K562 (cell line): ENCODE measurements around the gene MYO18A. TPM values are rescaled to one million over a fixed set of nuclear protein-coding genes. Genes with fewer than 3 reads are reported as not detected.

Experiments
- ATAC-seq: fragments of 200-7000 bp; cut with Tn5 transposase; 3 replicates; pipeline ENCODE4 v1.9.1; 2020; ENCODE audit warnings: moderate library complexity
- BruUV-seq: library from RNA; stranded (reverse); fragments of 400-500 nt; replicated peaks from 2 replicates; lab custom pipeline; 2021; lab: Mats Ljungman, UMichigan
- CTCF ChIA-PET: fragments of 300-600 bp; formaldehyde crosslinking; extraction: SDS; loops from one replicate; lab custom pipeline; 2021; ENCODE audit warnings: low intra/inter-chr PET ratio; lab: Yijun Ruan, JAX
- POLR2A ChIA-PET: fragments of 300-600, 350-650 bp; sonication (Branson Sonifier 250); formaldehyde crosslinking; extraction: SDS; loops from one replicate; lab custom pipeline; 2021; ENCODE audit warnings: antibody characterized with exemption, inconsistent platforms; lab: Yijun Ruan, JAX
- DNase-seq, 4 experiments: peaks; one replicate each; pipeline versions ENCODE4 v3.0.0 to v3.0.0-alpha.2; 2011 to 2018; ENCODE audit warnings: low spot score in 3 of 4, mixed read lengths in 3 of 4; ENCODE audit errors: extremely low read depth in 1 of 4
- FAIRE-seq: peaks from 2 replicates; lab custom pipeline; 2011; peaks lifted over from hg19 to GRCh38; lab: Jason Lieb, UNC
- H2AFZ ChIP-seq: 2 replicates; pipeline ENCODE4 v1.6.0; 2011; ENCODE audit warnings: low read depth, low read length, control low read depth, inconsistent platforms
- H3K27ac ChIP-seq: fragments of 200-600 bp; 3 replicates; pipeline ENCODE4 v1.8.0; 2011; ENCODE audit warnings: low read depth, mild to moderate bottlenecking, control low read depth, inconsistent platforms, low read length, moderate library complexity, mixed read lengths; ENCODE audit errors: extremely low read depth
- H3K27me3 ChIP-seq, 2 experiments: fragments of 300-600 bp in 1 of 2; 2 replicates in 1 of 2; 3 replicates in 1 of 2; pipeline versions ENCODE4 v1.6.0 to v1.8.0; 2011; ENCODE audit warnings: inconsistent platforms in 2 of 2, low read length in 2 of 2, mild to moderate bottlenecking in 1 of 2, mixed read lengths in 1 of 2, moderate library complexity in 1 of 2; ENCODE audit not compliant: control insufficient read depth in 2 of 2, insufficient read depth in 2 of 2
- H3K36me3 ChIP-seq: fragments of 300-600 bp; 3 replicates; pipeline ENCODE4 v1.8.0; 2011; ENCODE audit warnings: mild to moderate bottlenecking, low read length, inconsistent platforms; ENCODE audit not compliant: control insufficient read depth, insufficient read depth
- H3K4me1 ChIP-seq, 2 experiments: fragments of 200-600 bp in 1 of 2; replicated peaks in 1 of 2; 2 replicates in 1 of 2; 3 replicates in 1 of 2; pipeline versions ENCODE4 v1.5.1 to v1.8.0; 2011; ENCODE audit warnings: inconsistent platforms in 2 of 2, low read length in 2 of 2, mild to moderate bottlenecking in 1 of 2, mixed read lengths in 1 of 2, moderate library complexity in 1 of 2; ENCODE audit not compliant: control insufficient read depth in 2 of 2, insufficient read depth in 2 of 2
- H3K4me2 ChIP-seq: 2 replicates; pipeline ENCODE4 v1.6.1; 2011; ENCODE audit warnings: low read length, control low read depth, inconsistent platforms, mixed read lengths; ENCODE audit not compliant: insufficient read depth
- H3K4me3 ChIP-seq: fragments of 200-600 bp; sonication (generic), shearing (Covaris generic); 2 replicates; pipeline ENCODE4 v1.5.1; 2016; ENCODE audit warnings: control low read depth, inconsistent platforms
- H3K79me2 ChIP-seq: fragments of 200-600 bp; 3 replicates; pipeline ENCODE4 v1.8.0; 2011; ENCODE audit warnings: low read length, inconsistent platforms; ENCODE audit not compliant: control insufficient read depth, insufficient read depth
- H3K9ac ChIP-seq, 2 experiments: 2 replicates each; pipeline versions ENCODE4 v1.6.0 to v1.6.1; 2011; ENCODE audit warnings: low read depth in 2 of 2, low read length in 2 of 2, control low read depth in 1 of 2, inconsistent platforms in 1 of 2, mild to moderate bottlenecking in 1 of 2, mixed read lengths in 1 of 2; ENCODE audit not compliant: insufficient read depth in 1 of 2
- H3K9me1 ChIP-seq: one replicate; pipeline ENCODE4 v1.6.0; 2011; ENCODE audit warnings: inconsistent platforms, mild to moderate bottlenecking, low read length, moderate library complexity; ENCODE audit not compliant: control insufficient read depth, insufficient read depth
- H3K9me3 ChIP-seq: replicated peaks from 2 replicates; pipeline ENCODE4 v1.5.1; 2011; ENCODE audit warnings: low read depth, low read length, inconsistent platforms; ENCODE audit not compliant: control insufficient read depth, insufficient read depth
- H4K20me1 ChIP-seq: replicated peaks from 2 replicates; pipeline ENCODE4 v1.6.1; 2011; ENCODE audit warnings: low read length, inconsistent platforms, mixed read lengths; ENCODE audit not compliant: control insufficient read depth, insufficient read depth
- ARID4B ChIP-seq: sonication (generic); formaldehyde crosslinking; IDR thresholded peaks from 2 replicates; pipeline ENCODE4 v1.8.0; 2022; ENCODE audit warnings: mild to moderate bottlenecking, missing genetic modification reagents
- CREB5 ChIP-seq: fragments of 250-450 bp; sonication (Bioruptor Pico); IDR thresholded peaks from 2 replicates; pipeline ENCODE4 v1.5.0; 2020; ENCODE audit warnings: mild to moderate bottlenecking
- MTA2 ChIP-seq: fragments of 450-650 bp; IDR thresholded peaks from 2 replicates; pipeline ENCODE4 v1.6.1; 2016; ENCODE audit warnings: low read depth
- PURB ChIP-seq: sonication (generic); formaldehyde crosslinking; IDR thresholded peaks from 2 replicates; pipeline ENCODE4 v1.9.0; 2021; ENCODE audit warnings: low read depth, mild to moderate bottlenecking, missing genetic modification reagents
- SOX6 ChIP-seq: fragments of 450-650 bp; IDR thresholded peaks from 2 replicates; pipeline ENCODE4 v1.6.1; 2014; ENCODE audit warnings: mild to moderate bottlenecking
- SUPT5H ChIP-seq: fragments of 450-650 bp; IDR thresholded peaks from 2 replicates; pipeline ENCODE4 v1.6.1; 2016
- ZNF165 ChIP-seq: fragments of 250-450 bp; sonication (Bioruptor Pico); IDR thresholded peaks from 2 replicates; pipeline ENCODE4 v1.4.0; 2020; ENCODE audit warnings: borderline replicate concordance
- ZNF431 ChIP-seq: sonication (generic); formaldehyde crosslinking; IDR thresholded peaks from 2 replicates; pipeline ENCODE4 v1.8.0; 2022; ENCODE audit warnings: mild to moderate bottlenecking, missing genetic modification reagents
- ZNF512 ChIP-seq: IDR thresholded peaks from 2 replicates; pipeline ENCODE4 v1.6.1; 2016; ENCODE audit warnings: missing genetic modification characterization, missing compliant biosample characterization
- WGBS: fragments of 100-300 bp; shearing (Covaris generic); methylation state at CpG from one replicate; pipeline ENCODE4 v1.1.6; 2016; ENCODE audit warnings: low coverage, mixed read lengths; ENCODE audit not compliant: insufficient coverage; ENCODE audit errors: missing lambda C conversion rate; 5-methylcytosine and 5-hydroxymethylcytosine counted together
- in situ Hi-C: fragments of 300-500 bp; cut with MboI; formaldehyde crosslinking; loops from 4 replicates; pipeline ENCODE4 v1.15.0; 2018; ENCODE audit warnings: inconsistent platforms, mixed read lengths
- intact Hi-C: fragments of 100-400 bp; cut with micrococcal nuclease; formaldehyde crosslinking; loops from 2 replicates; pipeline ENCODE4 v1.14.2; 2022
- polyA plus RNA-seq, 8 experiments: library from polyadenylated mRNA; depleted of rRNA in 4 of 8; stranded (reverse) in 5 of 8; unstranded in 3 of 8; fragments of >200 nt; fragmentation: Nextera tagmentation in 2 of 8; fragmentation: Illumina TruSeq in 1 of 8; extraction: Ambion mirVana in 2 of 8; extraction: Trizol in 1 of 8; gene quantifications; 2 replicates each; pipeline versions ENCODE4 v1.2.1 to v1.2.3, GENCODE V29; 2011 to 2014; ENCODE audit warnings: inconsistent platforms in 1 of 8, missing spikeins in 1 of 8
- total RNA-seq, 7 experiments: library from RNA; depleted of rRNA in 6 of 7; stranded (reverse); fragments of >200 nt in 6 of 7; fragmentation: Illumina TruSeq in 2 of 7; extraction: Trizol in 2 of 7; gene quantifications; 2 replicates each; pipeline versions ENCODE4 v1.2.1 to v1.2.3, GENCODE V29; 2011 to 2021; ENCODE audit warnings: low replicate concordance in 1 of 7

MYO18A gene
- total and polyA plus RNA-seq, 9 of the 15 experiments (the other 6 are each of a cell fraction or from before 2014, with no cell fraction given): 2.5 to 65.4 (median 17.1) TPM

GRCh38 chr17:29190592-29191207 is 10.5 kb upstream of the MYO18A start:
- in situ Hi-C loops (no loop called here), intact Hi-C loops (no loop called here)
- Histone ChIP-seq H3K4me2 (no peak overlapping the region), H3K9me1 (no peaks in the 10 kb centered on the region), H4K20me1 (no peaks in the 10 kb centered on the region), H3K4me3 (no peak overlapping the region), H3K36me3 (no peaks in the 10 kb centered on the region), H3K4me1 (no peaks in the 10 kb centered on the region; a peak in 1 of 5 replicates), H3K79me2 (no peaks in the 10 kb centered on the region), H3K27me3 (no peaks in the 10 kb centered on the region), H3K9ac (no peak overlapping the region), H2AFZ (no peak overlapping the region), H3K27ac (no peak overlapping the region), H3K9me3 (no peaks in the 10 kb centered on the region)
- no TSS peak for BruUV-seq
- POLR2A ChIA-PET: interaction anchor here (0.9 to 1.4 kb wide), 3 partner anchors 9 to 14 kb away, joined by 3 to 5 read pairs (median 4); no protein-coding TSS in a partner anchor
- DNase-seq (no peak), FAIRE-seq (no peak), ATAC-seq (no peak)
- WGBS: 32% methylated on average over 4 of the region's 4 CpGs
- no peak for TF ChIP-seq CREB5
- TF ChIP-seq PURB (CRISPR knock-in tag): no peak
- no peak for TF ChIP-seq ZNF165
- no peak for TF ChIP-seq SUPT5H
- no peak for TF ChIP-seq MTA2
- no peak for TF ChIP-seq ZNF431 (CRISPR knock-in tag)
- no peak for TF ChIP-seq ARID4B (CRISPR knock-in tag)
- no peak for TF ChIP-seq ZNF512
- TF ChIP-seq SOX6: no peak
- CTCF ChIA-PET: interaction anchor here (1.0 kb wide), 1 partner anchor 42 kb away, joined by 3 read pairs; no protein-coding TSS in a partner anchor
